NCI-H2171 (cell line): ENCODE data around the gene ANKRD40CL.
"Not testable (repeated sequence)": the region's sequence is repeated elsewhere in the genome, so short reads cannot be mapped to it uniquely, and the experiment has no call there.

Experiments
- DNase-seq: peaks from one replicate; lab custom pipeline; 2025; lab: John Stamatoyannopoulos, UW

The ANKRD40CL gene, protein sequence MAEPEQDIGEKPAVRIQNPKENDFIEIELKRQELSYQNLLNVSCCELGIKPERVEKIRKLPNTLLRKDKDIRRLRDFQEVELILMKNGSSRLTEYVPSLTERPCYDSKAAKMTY

DNA sequence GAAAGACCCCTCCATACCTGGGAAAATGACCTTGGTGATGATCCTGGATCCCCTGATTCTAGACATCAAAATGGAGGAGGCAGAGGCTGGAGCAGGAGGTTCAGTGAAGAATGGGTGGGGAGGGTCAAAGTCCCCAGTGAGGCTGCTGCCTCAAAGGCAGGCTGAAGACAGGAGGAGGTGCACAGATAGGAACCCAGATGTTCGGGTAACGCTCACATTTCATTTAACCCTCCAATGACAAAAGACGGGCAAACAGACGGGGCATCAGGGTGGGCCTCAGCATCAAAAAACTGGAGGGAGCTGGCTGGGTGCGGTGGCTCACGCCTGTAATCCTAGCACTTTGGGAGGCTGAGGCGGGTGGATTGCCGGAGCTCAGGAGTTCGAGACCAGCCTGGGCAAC, at the start of gene ANKRD40CL:
Gene ANKRD40CL, minus strand, starts transcription at position 73 of the 400 bp plus-strand sequence. CDS start 605 bp downstream, outside the sequence.
- DNase-seq, result no peak

- no peak for DNase-seq
Measured at GRCh38 chr17:50816271-50816670, 49.0 kb upstream of the ANKRD40CL start.

DNA sequence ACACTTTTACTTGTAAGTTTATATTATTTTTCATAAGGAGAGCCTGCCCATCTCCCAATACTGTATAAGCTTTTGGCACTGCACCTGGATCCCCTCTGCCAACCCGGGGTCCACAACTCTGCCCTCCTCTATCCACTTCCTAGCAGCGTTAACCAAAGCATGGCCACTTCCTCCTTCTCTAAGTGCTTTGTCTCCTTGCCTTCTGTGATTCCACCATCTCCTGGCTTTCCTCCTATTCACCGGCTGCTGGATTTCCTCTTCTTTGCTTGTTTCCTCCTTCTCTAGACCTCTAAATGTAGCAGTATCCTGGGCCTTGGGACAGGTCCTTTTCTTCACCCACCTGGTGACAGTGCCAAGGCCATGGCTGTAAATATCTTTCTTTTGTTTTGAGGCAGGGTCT, 48.1 kb upstream of the ANKRD40CL start:
- DNase-seq, result no peak

DNA sequence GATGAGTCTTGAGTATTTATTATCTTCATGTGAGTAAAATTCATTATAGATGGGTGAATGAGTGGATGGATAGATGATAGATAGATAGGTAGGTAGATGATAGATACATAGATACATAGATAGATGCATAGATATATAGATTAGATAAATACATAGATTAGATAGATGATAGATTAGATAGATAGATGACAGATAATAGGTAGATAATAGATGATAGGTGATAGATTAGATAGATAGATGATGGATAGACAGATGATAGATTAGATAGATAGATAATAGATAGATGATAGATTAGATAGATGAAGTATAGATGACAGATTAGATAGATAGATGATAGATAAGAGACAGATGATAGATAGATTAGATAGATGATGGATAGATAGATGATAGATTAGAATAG, 46.3 kb upstream of the ANKRD40CL start:
- no peak for DNase-seq

GRCh38 chr17:50808888-50809287, 41.6 kb upstream of the ANKRD40CL start:
- no peak for DNase-seq

- no peak for DNase-seq
Measured at GRCh38 chr17:50808413-50808812, 41.1 kb upstream of the ANKRD40CL start.

DNA sequence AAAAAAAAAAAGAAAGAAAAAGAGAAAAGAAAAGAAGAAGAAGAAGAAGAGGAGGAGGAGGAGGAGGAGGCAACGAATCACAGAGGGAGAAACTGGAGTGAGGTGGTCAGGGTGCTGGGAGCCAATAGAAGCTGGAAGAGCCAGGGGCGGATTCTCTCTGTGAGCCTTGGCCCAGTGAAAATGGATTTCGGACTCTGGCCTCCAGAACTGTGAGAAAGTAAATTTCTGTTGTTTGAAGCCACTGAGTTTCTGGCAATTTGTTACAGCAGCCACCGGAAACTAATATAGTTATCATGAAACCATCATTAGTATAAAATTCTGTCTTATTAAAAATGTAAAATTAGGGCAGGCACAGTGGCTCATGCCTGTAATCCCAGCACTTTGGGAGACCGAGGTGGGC, 40.4 kb upstream of the ANKRD40CL start:
- DNase-seq, result no peak

- DNase-seq, result no peak
Measured at GRCh38 chr17:50807009-50807408, 39.7 kb upstream of the ANKRD40CL start.

DNA sequence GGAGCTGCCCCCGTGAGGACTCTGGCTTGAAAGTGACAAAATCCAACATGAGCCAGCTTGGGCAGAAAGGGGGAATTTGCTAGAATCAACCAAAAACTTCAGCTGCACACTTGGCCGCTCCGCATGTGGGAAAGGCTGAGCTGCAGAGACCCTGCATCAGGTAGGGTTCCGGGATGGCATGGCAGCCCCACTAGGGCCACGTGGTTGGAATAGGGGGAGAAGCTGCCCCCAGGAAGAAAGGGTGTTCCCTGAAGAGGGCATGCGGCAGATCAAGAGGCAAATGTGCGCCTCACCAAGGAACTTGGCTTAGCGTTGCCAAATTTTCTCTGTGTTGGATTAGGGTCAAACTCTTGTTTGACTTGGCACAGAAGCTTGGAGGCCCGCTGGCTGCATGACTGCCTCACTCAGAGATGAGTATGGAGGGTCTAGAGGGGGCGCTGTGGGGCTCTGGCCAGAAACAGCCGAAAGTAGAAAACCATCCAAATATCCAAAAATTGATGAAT, 38.9 kb upstream of the ANKRD40CL start:
- no peak for DNase-seq

DNA sequence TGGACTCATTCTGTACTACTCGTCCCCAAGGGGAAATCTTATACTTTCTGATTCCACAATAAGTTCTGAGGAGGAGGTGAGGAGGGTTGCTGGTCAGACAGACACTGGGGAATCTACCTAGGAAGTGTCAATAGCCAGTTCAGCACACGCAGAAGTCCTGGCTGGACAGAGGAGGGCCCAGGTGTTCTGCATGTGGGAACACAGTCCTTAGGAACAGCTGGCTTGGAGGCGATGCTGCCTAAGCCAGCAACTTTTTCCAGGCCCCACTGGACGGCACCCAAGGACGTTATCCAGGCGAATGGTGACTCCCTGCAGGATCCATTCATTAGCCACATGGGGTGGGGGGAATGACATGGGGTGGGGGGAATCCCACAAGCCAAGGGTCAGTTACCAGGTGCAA, 38.2 kb upstream of the ANKRD40CL start:
- DNase-seq, result no peak

DNA sequence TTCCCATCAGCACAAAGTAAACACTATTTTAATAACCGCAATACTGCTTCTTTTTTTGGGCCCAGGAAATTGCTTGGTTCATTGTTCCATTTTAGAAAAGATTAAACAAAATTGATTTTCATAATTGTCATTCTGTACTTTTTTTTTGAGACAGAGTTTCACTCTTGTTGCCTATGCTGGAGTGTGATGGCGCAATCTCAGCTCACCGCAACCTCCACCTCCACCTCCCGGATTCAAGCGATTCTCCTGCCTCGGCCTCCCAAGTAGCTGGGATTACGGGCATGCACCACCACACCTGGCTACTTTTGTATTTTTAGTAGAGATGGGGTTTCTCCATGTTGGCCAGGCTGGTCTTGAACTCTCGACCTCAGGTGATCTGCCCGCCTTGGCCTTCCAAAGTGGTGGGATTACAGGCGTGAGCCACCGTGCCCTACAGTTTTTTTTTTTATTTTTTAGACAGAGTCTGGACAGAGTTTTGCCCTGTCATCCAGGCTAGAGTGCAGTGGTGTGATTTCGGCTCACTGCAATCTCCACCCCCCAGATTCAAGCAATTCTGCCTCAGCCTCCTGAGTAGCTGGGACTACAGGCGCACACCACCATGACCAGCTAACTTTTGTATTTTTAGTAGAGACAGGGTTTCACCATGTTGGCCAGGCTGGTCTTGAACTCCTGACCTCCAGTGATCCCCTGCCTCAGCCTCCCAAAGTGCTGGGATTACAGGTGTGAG, 37.6 kb upstream of the ANKRD40CL start:
- DNase-seq, result not testable (repeated sequence)

GRCh38 chr17:50803676-50804075, 36.4 kb upstream of the ANKRD40CL start:
- no peak for DNase-seq

GRCh38 chr17:50802609-50803571, 35.6 kb upstream of the ANKRD40CL start:
- DNase-seq, result no peak

- DNase-seq, result no peak
Measured at GRCh38 chr17:50800196-50800700, 32.9 kb upstream of the ANKRD40CL start.

DNA sequence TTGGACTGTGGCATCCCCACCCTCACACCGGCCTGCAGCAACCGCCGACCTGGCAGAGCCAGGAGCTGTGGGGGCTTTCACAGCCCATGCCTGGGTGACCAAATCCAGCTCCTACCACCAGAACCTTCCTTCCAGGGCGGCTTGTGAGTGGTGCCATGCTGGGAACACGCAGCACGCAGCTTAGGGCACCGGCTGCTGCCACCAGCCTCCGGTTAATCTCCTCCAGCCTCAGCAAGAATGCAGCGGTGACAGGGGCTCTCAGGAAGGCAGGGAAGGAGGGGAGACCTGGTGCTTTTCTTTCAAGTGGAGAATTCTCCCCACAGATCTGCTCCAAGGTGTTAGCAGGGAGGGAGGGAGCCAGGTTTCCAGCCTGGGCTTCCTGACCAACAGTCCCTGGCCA, 32.3 kb upstream of the ANKRD40CL start:
- no peak for DNase-seq

DNA sequence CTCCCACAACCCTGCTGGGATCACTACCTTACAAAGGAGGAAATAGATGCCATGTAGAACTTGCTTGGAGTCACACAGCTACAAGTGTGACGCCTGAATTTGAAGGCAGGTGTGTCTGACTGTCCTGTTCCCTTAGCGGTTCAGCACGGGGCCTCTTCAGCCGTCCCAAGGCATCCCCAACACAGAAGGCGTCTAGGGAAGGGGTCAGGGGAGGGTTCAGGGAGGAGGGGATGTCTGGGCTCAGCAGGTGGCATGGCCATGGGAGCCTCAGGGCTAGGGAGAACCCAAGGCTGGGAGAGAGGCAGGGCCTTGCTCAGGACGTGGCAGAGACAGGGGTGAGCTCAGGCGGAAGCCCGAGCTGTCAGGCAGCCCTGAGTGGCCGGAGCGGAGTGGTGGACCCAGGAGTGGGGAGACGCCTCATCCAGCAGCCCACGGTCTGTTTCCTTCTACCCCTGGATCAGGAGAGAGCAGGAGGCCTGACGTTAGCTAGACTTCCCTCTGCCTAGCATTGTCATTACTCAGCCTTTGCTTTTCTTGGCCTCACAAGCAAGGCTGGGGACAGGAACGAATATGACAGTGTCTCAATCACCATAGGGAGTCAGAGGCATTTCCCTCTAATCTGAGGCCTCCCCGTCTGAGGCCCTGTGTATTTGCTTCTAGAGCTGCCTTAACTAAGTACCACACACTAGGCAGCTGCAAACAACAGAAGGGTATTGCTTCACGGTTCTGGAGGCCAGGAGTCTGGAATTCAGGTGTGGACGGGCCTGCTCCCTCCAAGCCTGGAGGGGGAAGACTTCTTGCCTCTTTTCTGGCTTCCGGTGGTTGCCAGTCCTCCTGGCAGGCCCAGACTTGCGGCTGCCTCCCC, 31.3 kb upstream of the ANKRD40CL start:
- DNase-seq, result peak; percentile 52

GRCh38 chr17:50797135-50797810, 30.0 kb upstream of the ANKRD40CL start:
- DNase-seq, result no peak

- DNase-seq, result no peak
Measured at GRCh38 chr17:50794361-50794760, 27.0 kb upstream of the ANKRD40CL start.

GRCh38 chr17:50793007-50793406, 25.7 kb upstream of the ANKRD40CL start:
- no peak for DNase-seq

DNA sequence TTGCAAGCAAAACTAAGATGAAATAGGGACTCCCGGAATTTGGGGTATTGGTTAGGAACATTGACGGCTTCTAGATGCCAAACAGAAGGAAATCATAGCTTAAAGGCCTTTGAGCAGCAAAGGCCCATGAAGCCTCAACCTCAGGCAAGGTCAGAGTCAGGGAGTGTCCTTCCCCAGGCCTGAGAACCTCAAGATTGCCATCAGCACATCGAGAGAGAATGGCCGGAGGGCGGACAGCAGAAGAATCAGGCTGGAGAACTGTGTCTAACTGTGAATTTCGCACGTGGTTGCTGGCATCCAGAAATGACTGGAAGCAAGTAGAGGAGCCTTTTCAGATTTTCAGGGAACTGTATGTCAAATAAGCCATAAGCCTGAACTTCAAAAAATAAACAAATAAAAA, 24.8 kb upstream of the ANKRD40CL start:
- DNase-seq, result no peak

GRCh38 chr17:50790618-50791017, 23.3 kb upstream of the ANKRD40CL start:
- no peak for DNase-seq
